Central memory CD4-positive, alpha-beta T cell (primary cell): ENCODE data around the gene PAPPA.

Source experiments
- DNase-seq: peaks from one replicate; pipeline ENCODE4 v3.0.0; 2022

Gene PAPPA

GRCh38 chr9:116279230-116279629, 125.6 kb downstream of the PAPPA start:
- no peak for DNase-seq

GRCh38 chr9:116280529-116280928, 126.9 kb downstream of the PAPPA start:
- DNase-seq = no peak

DNA sequence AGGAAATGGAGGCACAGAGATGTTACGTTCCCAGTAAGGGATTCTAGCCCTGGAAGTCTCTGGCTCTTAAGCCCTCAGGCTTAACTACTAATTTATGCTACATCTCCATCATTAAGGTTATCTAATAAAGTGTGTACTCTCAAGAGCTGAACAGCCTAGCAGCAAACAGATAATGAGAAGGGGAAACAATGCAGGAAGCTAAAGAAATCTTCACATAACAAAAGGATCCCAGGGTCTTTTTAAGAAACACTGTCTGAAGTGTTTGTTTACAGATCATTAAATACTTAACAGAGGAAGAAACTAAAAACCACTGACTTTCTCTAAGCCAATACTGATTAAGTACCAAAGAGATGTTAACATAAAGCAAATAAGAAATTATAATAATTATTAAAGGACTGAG, 129.0 kb downstream of the PAPPA start:
- DNase-seq = no peak

DNA sequence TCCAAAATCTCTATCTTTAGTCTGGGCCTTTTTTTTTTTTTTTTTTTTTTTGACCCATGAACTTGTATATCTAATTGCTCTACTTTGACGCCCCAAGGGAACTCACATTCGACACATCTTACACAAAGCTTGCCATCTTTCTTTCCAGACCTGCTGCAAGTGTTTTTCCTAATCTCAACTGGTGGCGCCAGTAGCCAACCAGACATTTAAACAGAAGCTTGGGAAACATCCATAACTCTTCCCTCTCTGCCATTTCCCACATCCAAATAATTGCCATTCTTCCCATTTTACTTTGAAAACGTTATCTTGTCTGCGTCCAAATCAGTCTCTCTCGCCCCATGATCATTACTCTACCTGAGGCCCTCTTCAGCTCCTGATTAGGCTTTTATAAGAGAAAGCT, 130.9 kb downstream of the PAPPA start:
- DNase-seq = no peak

- no peak for DNase-seq
Measured at GRCh38 chr9:116285320-116285719, 131.7 kb downstream of the PAPPA start.

- DNase-seq = no peak
Measured at GRCh38 chr9:116286297-116286696, 132.7 kb downstream of the PAPPA start.

- DNase-seq = no peak
Measured at GRCh38 chr9:116287721-116288120, 134.1 kb downstream of the PAPPA start.

GRCh38 chr9:116288658-116289057, 135.1 kb downstream of the PAPPA start:
- DNase-seq = no peak

DNA sequence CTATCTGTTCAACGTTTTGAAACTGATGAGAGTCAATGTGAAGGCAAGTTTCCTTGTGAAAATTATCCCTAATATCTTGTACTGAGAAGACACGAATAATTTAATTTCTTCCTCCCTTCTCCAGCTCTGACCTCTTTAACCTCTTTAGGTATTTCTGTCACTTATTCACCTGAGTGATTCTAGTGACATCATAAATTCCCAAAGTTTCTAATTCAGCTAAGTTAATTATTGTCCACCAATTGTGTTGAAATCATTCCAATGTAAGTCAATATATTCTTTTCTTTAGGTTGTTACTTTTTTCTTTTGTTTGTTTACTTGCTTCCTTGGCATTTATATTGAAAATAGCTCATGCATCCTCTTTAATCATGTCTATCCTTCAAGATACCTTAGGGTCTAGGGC, 143.8 kb downstream of the PAPPA start:
- no peak for DNase-seq

DNA sequence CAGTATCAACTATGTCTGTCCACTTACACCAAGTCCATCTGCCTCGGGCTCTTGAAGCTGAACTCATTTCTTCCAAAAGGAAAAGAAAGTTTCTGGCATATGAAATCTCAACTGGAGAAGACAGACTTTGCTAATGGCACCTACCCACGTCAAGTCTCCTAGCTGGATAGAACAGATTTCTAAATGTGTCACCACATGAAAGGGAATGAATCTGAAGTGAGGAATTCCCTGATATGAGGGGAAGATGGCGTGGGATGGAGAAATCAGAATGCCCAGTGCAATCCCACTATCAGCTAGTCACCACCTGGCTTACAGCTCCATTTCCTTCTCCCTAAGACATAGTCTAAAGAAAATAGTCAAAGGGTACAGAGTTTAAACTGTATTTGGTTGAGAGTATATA, 144.7 kb downstream of the PAPPA start:
- DNase-seq = no peak

GRCh38 chr9:116298878-116299391, 145.3 kb downstream of the PAPPA start:
- no peak for DNase-seq

GRCh38 chr9:116300360-116300870, 146.8 kb downstream of the PAPPA start:
- DNase-seq = no peak

DNA sequence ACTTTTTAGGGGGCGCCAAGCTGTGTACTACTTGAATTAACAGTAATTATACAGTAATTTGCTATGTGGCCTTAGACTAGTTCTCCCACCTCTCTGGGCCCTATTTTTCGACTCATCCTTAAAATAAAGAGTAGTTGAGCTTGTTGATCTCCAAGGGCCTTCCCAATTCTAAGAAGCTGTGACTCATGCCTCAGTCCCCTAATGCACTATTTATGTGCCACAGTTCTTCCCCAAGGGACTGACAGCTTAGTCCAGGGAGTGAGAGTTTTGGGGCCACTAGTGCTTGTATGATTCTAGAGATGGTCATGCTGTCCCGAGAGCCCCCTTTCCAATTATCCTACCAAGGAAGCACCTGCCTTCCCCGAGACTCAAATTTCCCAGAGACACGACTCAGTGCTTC, 149.7 kb downstream of the PAPPA start:
- DNase-seq = no peak

DNA sequence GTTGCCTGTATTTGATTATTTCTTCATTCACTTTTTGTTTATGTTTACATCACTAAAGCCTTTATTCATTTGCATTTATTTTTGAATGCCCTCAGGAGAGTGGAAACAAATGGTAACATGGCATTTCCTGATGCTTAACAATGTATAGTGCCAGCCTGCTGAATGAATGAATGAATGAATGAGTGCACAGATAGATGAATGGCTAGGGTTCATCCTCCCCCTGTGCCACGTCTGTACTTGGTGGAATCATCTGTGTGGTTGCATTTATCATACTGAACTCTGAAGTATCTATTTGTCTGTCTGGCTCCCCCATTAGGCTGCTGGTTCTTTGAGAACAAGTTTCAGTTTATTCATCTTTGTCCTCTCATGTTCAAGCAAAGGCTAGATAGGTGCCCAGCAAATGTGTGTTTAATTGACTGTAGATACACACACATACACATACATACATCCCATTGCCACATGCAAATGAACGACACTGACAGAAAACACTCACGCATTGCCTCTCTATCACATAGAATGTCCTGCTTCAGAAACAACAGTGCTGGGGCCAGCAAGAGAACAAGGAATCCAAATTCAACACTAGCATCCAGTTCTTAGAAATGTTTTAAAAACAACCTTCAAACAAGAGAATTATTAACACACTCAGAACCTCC, 150.4 kb downstream of the PAPPA start:
- no peak for DNase-seq

- DNase-seq = no peak
Measured at GRCh38 chr9:116304761-116305160, 151.2 kb downstream of the PAPPA start.

- DNase-seq = no peak
Measured at GRCh38 chr9:116308076-116308475, 154.5 kb downstream of the PAPPA start.

DNA sequence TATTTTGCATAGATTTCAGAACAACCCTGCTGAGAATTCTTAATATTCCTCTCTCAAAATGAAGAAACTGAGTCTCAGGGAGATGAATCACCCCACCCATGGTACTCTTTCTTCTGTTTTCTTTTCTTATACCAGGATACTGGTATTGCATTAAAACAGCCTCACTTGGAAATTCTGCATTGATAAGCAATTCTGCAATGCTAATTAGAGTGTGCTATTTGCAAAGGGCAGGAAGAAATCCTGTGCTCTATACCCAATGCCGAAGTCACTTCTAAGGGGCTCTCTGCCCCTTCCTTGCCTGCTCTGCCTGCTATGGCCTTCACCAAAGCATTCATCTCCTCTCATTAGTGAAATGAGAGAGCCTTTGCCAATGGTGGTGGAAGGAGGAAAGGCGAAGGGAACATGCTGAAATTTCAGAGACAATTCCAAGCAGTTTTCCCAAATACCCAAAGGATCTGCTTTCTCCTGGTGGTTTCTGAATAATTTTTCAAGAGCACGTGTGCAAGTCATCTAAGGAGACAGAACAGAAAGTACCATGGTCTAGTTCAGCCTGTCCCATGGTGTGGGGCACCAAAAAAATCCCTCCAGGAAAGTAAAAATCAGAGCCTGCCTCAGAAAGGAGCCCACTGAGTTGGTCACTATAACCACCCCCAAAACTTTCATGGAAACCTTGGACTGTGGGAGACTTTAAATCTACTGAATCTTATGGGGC, 156.5 kb downstream of the PAPPA start:
- DNase-seq = no peak

DNA sequence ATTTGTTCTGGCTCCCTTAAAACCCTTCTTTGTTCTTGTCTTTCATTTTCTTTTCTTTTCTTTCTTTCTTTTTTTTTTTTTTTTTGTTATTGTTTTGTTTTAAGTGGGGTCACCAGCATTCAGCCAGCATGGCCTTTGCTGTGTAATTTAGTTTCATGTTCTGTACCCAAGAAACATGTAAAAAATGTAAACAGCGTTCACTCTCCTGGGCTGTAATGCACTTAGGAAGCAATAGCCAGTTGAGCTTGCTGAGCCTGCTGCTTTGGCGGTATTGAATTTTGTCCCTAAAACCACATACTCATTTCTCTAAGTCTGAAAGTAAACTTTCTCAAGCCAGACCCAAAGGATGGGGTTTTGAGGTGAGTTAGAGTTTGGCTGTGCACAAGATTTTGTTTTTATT, 158.6 kb downstream of the PAPPA start:
- no peak for DNase-seq

DNA sequence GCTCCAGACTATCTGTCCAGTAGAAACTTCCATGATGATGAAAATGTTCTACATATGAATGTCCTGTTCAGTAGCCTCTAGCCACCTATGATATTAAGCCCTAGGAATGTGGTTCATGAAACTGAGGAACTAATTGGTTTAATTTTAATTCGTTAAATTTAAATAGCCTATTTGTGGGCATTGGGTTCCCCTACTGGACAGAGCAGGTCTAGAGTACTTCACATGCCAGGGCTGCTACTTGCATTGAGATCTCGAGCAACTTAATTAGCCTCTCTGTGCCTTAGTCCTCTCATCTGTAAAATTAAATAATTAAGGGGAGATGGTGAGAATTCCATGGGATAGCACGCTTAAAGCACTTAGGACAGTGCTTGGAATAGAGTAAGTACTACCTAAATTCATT, 160.0 kb downstream of the PAPPA start:
- DNase-seq = no peak

DNA sequence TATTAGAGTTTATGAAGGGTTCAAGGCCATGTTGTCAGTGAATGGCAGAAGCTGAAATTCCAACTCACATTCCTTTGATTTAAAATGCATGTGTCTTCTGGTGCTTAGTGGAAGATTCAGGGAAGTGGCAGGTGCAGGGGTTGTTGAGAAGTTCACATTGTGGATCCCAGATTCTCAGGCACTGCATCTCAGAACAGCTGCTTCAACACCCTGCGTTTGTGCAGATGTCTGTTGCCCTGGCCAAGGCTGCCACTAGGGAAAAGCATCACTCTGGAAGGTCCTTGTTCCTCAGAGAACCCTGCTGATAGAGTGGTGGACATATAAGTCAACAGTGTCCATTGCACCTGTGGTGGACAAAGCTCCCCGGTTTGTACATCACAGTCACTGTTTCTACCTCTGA, 162.7 kb downstream of the PAPPA start:
- no peak for DNase-seq

DNA sequence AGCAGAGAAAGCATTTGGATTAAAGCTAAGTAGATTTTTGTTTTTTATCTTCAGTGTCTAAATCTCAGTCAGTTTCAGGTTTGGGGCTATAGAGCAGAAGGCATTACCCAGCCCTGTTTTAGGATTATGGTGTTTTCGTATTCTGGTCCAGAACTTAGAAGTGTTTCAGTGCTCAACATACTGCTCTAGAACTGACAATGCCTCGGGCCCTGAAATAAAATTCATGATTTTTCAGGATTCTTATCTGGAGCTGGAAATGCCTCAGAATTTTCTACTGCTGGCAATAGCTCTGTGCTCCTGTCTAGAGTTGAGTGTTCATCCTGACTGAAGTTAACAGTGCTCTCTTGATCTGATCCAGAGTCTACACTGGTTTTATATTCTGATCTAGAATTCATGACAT, 163.9 kb downstream of the PAPPA start:
- DNase-seq = no peak

DNA sequence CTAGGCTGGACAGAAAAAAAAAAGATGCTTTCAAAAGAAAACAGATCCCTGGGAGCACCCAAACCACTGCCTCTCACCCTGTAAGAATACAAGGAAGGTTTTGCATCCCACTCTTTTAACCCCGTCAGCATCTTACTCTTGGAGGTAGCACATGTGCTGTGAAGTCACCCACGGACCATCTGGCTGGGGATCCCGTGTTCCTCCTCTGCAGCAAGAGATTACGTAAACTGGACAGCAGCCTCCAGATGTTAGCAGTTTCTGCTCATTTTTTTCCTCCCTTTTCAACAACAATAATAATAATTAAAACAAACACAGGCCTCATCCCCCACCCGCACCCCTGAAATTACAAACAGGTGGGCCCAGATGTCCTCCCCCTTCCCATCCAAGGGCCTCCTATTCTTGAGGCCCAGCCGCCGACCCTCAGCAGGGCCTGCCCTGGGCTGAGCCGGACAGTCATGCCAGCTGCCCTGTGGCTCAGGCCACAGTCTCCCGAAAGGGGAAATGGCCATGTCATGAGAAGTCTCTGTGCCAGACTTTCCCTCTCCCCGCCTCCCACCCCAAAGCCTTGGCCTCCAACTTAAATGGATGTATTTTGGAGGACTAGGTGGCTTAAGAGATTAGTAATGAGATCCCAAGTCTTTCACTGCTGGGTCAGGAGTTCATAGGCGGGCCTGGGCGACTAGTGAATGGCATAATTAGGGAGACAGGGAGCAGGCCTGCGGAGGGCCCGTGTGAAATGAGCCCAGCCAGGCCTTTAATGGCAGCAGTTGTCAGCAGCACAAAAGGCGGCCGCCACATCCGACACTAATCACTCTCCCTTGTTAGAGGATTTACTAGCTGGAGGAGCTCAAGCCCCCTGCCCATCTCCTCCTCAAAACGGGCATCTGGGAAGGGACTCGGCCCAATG, 165.1 kb downstream of the PAPPA start:
- DNase-seq = no peak

- no peak for DNase-seq
Measured at GRCh38 chr9:116319480-116319879, 165.9 kb downstream of the PAPPA start.
